Astrocyte of the spinal cord (primary cell): ENCODE results near the gene TARDBP.

Experiments used
- DNase-seq: peaks from one replicate; pipeline ENCODE4 v3.0.0; 2011; ENCODE audit warnings: low read depth, low spot score
- H3K4me3 ChIP-seq: 2 replicates; pipeline ENCODE4 v1.5.1; 2011; ENCODE audit warnings: low read depth, mild to moderate bottlenecking, low read length, moderate library complexity
- CTCF ChIP-seq: IDR thresholded peaks from 2 replicates; pipeline ENCODE4 v1.5.1; 2012; ENCODE audit warnings: low read depth, mild to moderate bottlenecking, low read length, inconsistent platforms
- in situ Hi-C: cut with HindIII; loops from 2 replicates; pipeline ENCODE4 v1.10.0; 2017; ENCODE audit warnings: low sequenced_read_pairs

TARDBP gene

GRCh38 chr1:11058595-11059154 is 46.2 kb downstream of the TARDBP start:
- DNase-seq = no peak
- TF ChIP-seq CTCF = no peak
- in situ Hi-C loops = no loop called here
- H3K4me3 ChIP-seq = peak overlapping the region; percentile 73

GRCh38 chr1:11059155-11059967 is 46.9 kb downstream of the TARDBP start:
- DNase-seq = no peak
- in situ Hi-C loops = no loop called here
- TF ChIP-seq CTCF = no peak
- peak overlapping the region; percentile 73 for H3K4me3 ChIP-seq

- peak; percentile 23 for TF ChIP-seq CTCF
- peak; percentile 87 for DNase-seq
- peak within 1 kb of the TSS; percentile 73 for H3K4me3 ChIP-seq
- in situ Hi-C loops = no loop called here
Observed at GRCh38 chr1:11059968-11060830, 47.7 kb downstream of the TARDBP start, which contains the start of gene SRM. TSS of gene SRM (minus strand) at chr1:11060018. CDS start at chr1:11059943, 75 bp downstream.

GRCh38 chr1:11061652-11062365 is 49.4 kb downstream of the TARDBP start:
- TF ChIP-seq CTCF = no peak
- no peak for DNase-seq
- in situ Hi-C loops = no loop called here
- no peak overlapping the region for H3K4me3 ChIP-seq

GRCh38 chr1:11062965-11063401 is 50.5 kb downstream of the TARDBP start:
- peak; percentile 84 for DNase-seq
- no peak overlapping the region for H3K4me3 ChIP-seq
- no peak for TF ChIP-seq CTCF
- in situ Hi-C loops = no loop called here
